A673 (cell line): Measurements from ENCODE around the gene MDH1.

Experiments used
- CTCF ChIP-seq: fragments of 300-800, 200-600 bp; sonication (generic); conservative IDR thresholded peaks from 2 replicates; pipeline ENCODE4 v1.5.1; 2017; ENCODE audit warnings: low read depth, mild to moderate bottlenecking, antibody characterized with exemption, low read length, moderate library complexity, mixed read lengths
- EZH2 ChIP-seq: fragments of 200-600 bp; sonication (generic); IDR thresholded peaks from 2 replicates; pipeline ENCODE4 v1.6.1; 2017; ENCODE audit warnings: borderline replicate concordance, low read depth, mild to moderate bottlenecking, mixed read lengths, antibody characterized with exemption, low read length; ENCODE audit not compliant: poor library complexity, severe bottlenecking

GRCh38 chr2:63587814-63588384 lies 864 bp upstream of the MDH1 start:
- TF ChIP-seq CTCF (no peak), EZH2 (no peak)
